Activated T-helper 1 cell treated with anti-CD3 and anti-CD28 coated beads, Interleukin-12 subunit alpha, Interleukin-12 subunit beta, Interleukin-2, Interleukin-4 antibody, amounts not matched to agents 30 ng/mL and 10 ng/mL and 1 ng/mL, durations not matched to agents 14 hours and 24 hours and 36 hours (primary cell): Measurements from ENCODE around the gene VEZF1. TPM values are rescaled to one million over a fixed set of nuclear protein-coding genes. Genes with fewer than 3 reads are reported as not detected.

Experiments used
- DNase-seq: peaks from one replicate; pipeline ENCODE4 v3.0.0; 2021; ENCODE audit warnings: low spot score
- H3K27ac Mint-ChIP-seq: one replicate; pipeline ENCODE4 v1.8.0; 2021; ENCODE audit warnings: mild to moderate bottlenecking, mixed read lengths
- H3K27me3 Mint-ChIP-seq: one replicate; pipeline ENCODE4 v1.8.0; 2022; ENCODE audit warnings: mild to moderate bottlenecking, moderate library complexity, mixed read lengths; ENCODE audit not compliant: insufficient read depth
- H3K36me3 Mint-ChIP-seq: one replicate; pipeline ENCODE4 v1.8.0; 2021; ENCODE audit warnings: low read depth, mixed read lengths
- H3K4me1 Mint-ChIP-seq: one replicate; pipeline ENCODE4 v1.8.0; 2021; ENCODE audit warnings: low read depth, mixed read lengths
- H3K4me3 Mint-ChIP-seq: one replicate; pipeline ENCODE4 v1.8.0; 2021; ENCODE audit warnings: mild to moderate bottlenecking, moderate library complexity, mixed read lengths
- H3K9me3 Mint-ChIP-seq: one replicate; pipeline ENCODE4 v1.8.0; 2021; ENCODE audit warnings: mixed read lengths
- intact Hi-C: fragments of 100-400 bp; cut with micrococcal nuclease; formaldehyde crosslinking; loops from one replicate; pipeline ENCODE4 v1.15.1; 2024
- total RNA-seq: library from RNA; stranded (reverse); gene quantifications from 2 replicates; pipeline ENCODE4 v1.2.3, GENCODE V29; 2022

VEZF1 gene
- total RNA-seq, 1 donor from 2014 or later, result 41.2 TPM

- no peak overlapping the region for H3K27ac Mint-ChIP-seq
- no peaks in the 10 kb centered on the region for H3K9me3 Mint-ChIP-seq
- H3K36me3 Mint-ChIP-seq, result no peaks in the 10 kb centered on the region
- peaks cover 24% of the 10 kb centered on the region for H3K4me1 Mint-ChIP-seq
- no peak for DNase-seq
- intact Hi-C loops, result no loop called here
- H3K4me3 Mint-ChIP-seq, result no peak overlapping the region
- H3K27me3 Mint-ChIP-seq, result peaks cover 29% of the 10 kb centered on the region
Observed at GRCh38 chr17:57940231-57940630, 47.8 kb downstream of the VEZF1 start.

- H3K27me3 Mint-ChIP-seq, result peaks cover 29% of the 10 kb centered on the region
- H3K27ac Mint-ChIP-seq, result no peak overlapping the region
- peaks cover 24% of the 10 kb centered on the region for H3K4me1 Mint-ChIP-seq
- H3K9me3 Mint-ChIP-seq, result no peaks in the 10 kb centered on the region
- no peaks in the 10 kb centered on the region for H3K36me3 Mint-ChIP-seq
- DNase-seq, result no peak
- H3K4me3 Mint-ChIP-seq, result no peak overlapping the region
- intact Hi-C loops, result no loop called here
Observed at GRCh38 chr17:57939797-57940196, 48.3 kb downstream of the VEZF1 start.

DNA sequence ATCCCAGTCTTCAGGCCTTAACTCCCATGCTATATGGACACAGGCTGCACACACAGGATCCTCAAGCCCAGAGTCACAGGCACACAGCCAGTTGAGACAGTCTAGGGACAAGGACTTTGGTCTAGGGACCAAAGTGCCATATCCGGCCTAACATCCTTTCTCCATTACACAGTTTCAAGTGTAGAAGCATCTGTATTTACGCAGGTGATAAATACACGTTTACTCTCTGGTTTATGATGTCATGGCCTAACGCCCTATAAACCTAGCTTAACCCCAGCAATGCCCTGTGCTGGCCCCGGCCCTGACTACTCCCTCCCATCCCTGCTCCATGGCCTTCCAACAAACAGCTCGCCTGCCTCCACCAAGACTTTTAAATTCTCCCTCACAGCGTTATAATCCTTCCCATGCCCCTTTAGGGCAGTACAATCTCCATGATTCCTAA, 50.0 kb downstream of the VEZF1 start:
- Mint-ChIP-seq H3K27ac (no peak overlapping the region), H3K4me3 (no peak overlapping the region), H3K4me1 (peaks cover 24% of the 10 kb centered on the region), H3K9me3 (no peaks in the 10 kb centered on the region), H3K27me3 (peaks cover 21% of the 10 kb centered on the region), H3K36me3 (no peaks in the 10 kb centered on the region)
- no peak for DNase-seq
- intact Hi-C loops, result no loop called here

DNA sequence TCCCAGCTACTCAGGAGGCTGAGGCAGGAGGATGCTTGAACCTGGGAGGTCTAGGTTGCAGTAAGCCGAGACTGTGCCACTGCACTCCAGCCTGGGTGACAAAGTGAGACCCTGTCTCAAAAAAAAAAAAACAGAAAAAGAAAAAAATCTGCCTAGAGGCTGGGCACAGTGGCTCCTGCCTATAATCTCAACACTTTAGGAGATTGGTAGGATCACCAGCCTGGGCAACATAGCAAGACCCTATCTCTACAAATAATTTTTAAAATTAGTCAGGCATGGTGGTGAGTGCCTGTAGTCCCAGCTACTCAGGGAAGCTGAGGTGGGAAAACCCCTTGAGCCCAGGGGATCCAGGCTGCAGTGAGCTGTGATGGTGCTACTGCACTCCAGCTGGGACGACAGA, 50.6 kb downstream of the VEZF1 start:
- Mint-ChIP-seq H3K4me1 (peaks cover 24% of the 10 kb centered on the region), H3K36me3 (no peaks in the 10 kb centered on the region), H3K27me3 (peaks cover 22% of the 10 kb centered on the region), H3K4me3 (no peak overlapping the region), H3K27ac (no peak overlapping the region), H3K9me3 (no peaks in the 10 kb centered on the region)
- no peak for DNase-seq
- intact Hi-C loops, result loop anchor here (1.0 kb wide), 1 partner anchor 37 kb away; no protein-coding TSS in a partner anchor

- Mint-ChIP-seq H3K36me3 (no peaks in the 10 kb centered on the region), H3K27ac (no peak overlapping the region)
Observed at GRCh38 chr17:57935833-57936807, 51.9 kb downstream of the VEZF1 start.

DNA sequence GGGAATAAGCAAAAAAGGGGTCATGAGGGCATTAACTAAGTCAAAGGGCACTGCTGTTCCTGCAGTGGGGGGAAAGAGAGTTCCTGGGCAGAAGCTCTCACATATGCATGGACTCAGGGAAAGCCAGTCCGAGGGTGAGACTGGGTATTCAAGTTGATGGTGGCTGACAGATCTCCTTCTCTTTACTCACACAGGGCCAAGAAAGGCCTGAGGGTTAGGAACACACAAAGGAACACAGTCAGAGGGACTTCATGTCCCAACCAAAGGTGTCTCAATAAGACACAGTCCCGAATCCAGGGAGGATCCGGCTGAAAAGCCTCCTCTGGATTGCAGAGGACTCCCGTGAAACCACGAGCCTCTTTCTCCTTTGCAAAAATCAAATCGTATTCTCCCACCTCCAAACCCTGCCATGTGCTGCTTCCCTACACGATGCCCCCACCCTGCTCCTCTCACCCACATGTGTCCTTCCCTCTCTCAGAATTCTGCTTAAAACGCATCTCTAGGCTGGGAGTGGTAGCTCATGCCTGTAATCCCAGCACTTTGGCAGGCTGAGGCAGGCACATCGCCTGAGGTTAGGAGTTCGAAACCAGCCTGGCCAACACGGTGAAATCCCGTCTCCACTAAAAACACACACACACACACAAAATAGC, 56.4 kb downstream of the VEZF1 start:
- Mint-ChIP-seq H3K4me3 (no peak overlapping the region), H3K27me3 (peaks cover 18% of the 10 kb centered on the region), H3K4me1 (no peaks in the 10 kb centered on the region), H3K9me3 (no peaks in the 10 kb centered on the region), H3K27ac (no peak overlapping the region), H3K36me3 (no peaks in the 10 kb centered on the region)
- no peak for DNase-seq
- intact Hi-C loops, result no loop called here

More at GRCh38 chr17:57935833-57936807, 51.9 kb downstream of the VEZF1 start:
- no peaks in the 10 kb centered on the region for H3K9me3 Mint-ChIP-seq
- peaks cover 17% of the 10 kb centered on the region for H3K4me1 Mint-ChIP-seq
- no peak overlapping the region for H3K4me3 Mint-ChIP-seq
- no peak for DNase-seq
- intact Hi-C loops, result no loop called here
- H3K27me3 Mint-ChIP-seq, result peaks cover 19% of the 10 kb centered on the region

GRCh38 chr17:57930239-57930638, 57.8 kb downstream of the VEZF1 start:
- Mint-ChIP-seq H3K27ac (no peak overlapping the region), H3K36me3 (no peaks in the 10 kb centered on the region), H3K27me3 (peaks cover 17% of the 10 kb centered on the region), H3K4me3 (no peak overlapping the region), H3K4me1 (no peaks in the 10 kb centered on the region), H3K9me3 (no peaks in the 10 kb centered on the region)
- intact Hi-C loops, result no loop called here
- no peak for DNase-seq

DNA sequence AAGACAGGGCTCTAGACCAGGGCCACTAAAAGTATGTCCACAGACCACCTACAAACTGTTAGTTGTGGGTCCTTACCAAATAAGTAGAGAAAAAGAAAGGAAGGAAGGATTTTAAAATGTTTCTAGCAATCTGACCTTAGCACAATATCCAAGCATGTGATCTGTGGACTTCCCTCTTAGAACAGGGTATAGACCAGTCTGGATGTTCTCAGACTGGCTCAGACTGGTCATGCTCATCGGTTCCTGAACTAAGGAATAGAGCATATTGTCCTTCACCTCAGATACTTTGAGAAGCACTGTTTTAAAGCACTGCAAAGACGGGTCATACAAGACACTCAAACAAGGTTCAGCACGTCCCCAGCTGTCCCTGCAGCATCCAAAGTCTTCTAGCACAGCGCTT, 58.7 kb downstream of the VEZF1 start:
- Mint-ChIP-seq H3K4me1 (no peaks in the 10 kb centered on the region), H3K27me3 (peaks cover 15% of the 10 kb centered on the region), H3K9me3 (no peaks in the 10 kb centered on the region), H3K36me3 (no peaks in the 10 kb centered on the region), H3K27ac (no peak overlapping the region), H3K4me3 (no peak overlapping the region)
- intact Hi-C loops, result no loop called here
- DNase-seq, result no peak

- H3K4me1 Mint-ChIP-seq, result no peaks in the 10 kb centered on the region
- no peak overlapping the region for H3K4me3 Mint-ChIP-seq
- intact Hi-C loops, result no loop called here
- peaks cover 18% of the 10 kb centered on the region for H3K27me3 Mint-ChIP-seq
- no peaks in the 10 kb centered on the region for H3K9me3 Mint-ChIP-seq
- H3K27ac Mint-ChIP-seq, result no peak overlapping the region
- no peak for DNase-seq
- H3K36me3 Mint-ChIP-seq, result no peaks in the 10 kb centered on the region
Observed at GRCh38 chr17:57928928-57929327, 59.1 kb downstream of the VEZF1 start.

DNA sequence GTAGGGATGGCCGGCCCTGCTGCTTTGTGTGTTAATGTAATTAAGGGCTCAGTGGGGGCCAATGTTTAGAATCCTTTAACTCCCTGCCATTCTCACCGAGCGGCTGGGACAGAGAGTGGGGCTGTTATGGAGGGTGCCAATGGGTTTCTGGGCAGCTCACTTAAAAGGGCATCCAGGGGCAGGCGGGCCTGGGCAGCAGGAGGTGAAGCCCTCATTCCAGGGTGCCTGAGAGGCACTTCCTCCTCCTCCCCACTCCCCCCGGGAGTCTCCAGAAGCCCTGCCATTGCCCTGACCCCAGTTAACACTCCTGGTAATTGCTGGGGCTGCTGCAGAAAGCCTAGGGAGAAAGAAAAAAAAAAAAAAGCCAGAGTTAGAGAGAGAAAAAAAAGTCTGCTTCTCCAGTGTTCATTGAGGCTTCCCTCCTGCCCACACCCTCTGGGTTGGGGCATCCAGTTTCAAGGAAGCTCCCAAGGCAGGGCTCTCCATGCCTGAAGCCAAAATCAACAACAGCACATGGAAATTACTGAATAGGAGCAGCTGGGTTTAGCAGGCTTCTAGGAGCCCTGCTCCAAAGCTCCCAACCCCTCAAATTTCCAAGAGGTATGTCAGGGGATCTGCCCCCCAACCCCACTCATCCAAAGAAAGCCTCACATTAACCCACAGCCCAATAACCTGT, 60.9 kb downstream of the VEZF1 start:
- no peaks in the 10 kb centered on the region for H3K4me1 Mint-ChIP-seq
- H3K4me3 Mint-ChIP-seq, result no peak overlapping the region
- no peak for DNase-seq
- peaks cover 26% of the 10 kb centered on the region for H3K27me3 Mint-ChIP-seq
- intact Hi-C loops, result no loop called here
- no peak overlapping the region for H3K27ac Mint-ChIP-seq
- no peaks in the 10 kb centered on the region for H3K36me3 Mint-ChIP-seq
- no peaks in the 10 kb centered on the region for H3K9me3 Mint-ChIP-seq

- H3K4me3 Mint-ChIP-seq, result no peak overlapping the region
- no peak for DNase-seq
- no peaks in the 10 kb centered on the region for H3K4me1 Mint-ChIP-seq
- peaks cover 28% of the 10 kb centered on the region for H3K27me3 Mint-ChIP-seq
- no peak overlapping the region for H3K27ac Mint-ChIP-seq
- intact Hi-C loops, result no loop called here
- H3K9me3 Mint-ChIP-seq, result no peaks in the 10 kb centered on the region
- no peaks in the 10 kb centered on the region for H3K36me3 Mint-ChIP-seq
Observed at GRCh38 chr17:57926723-57927047, 61.4 kb downstream of the VEZF1 start.

GRCh38 chr17:57925361-57925990, 62.6 kb downstream of the VEZF1 start:
- DNase-seq, result no peak
- H3K9me3 Mint-ChIP-seq, result no peaks in the 10 kb centered on the region
- H3K4me1 Mint-ChIP-seq, result no peaks in the 10 kb centered on the region
- intact Hi-C loops, result no loop called here
- H3K27me3 Mint-ChIP-seq, result peaks cover 30% of the 10 kb centered on the region
- no peak overlapping the region for H3K27ac Mint-ChIP-seq
- no peak overlapping the region for H3K4me3 Mint-ChIP-seq
- no peaks in the 10 kb centered on the region for H3K36me3 Mint-ChIP-seq
